Measurements from ENCODE around the gene COL6A3. TPM values are rescaled to one million over a fixed set of nuclear protein-coding genes. Genes with fewer than 3 reads are reported as not detected.

COL6A3 gene
- total and polyA plus RNA-seq, 7 donors, result 15.5 to 75.2 (median 59.1) TPM

DNA sequence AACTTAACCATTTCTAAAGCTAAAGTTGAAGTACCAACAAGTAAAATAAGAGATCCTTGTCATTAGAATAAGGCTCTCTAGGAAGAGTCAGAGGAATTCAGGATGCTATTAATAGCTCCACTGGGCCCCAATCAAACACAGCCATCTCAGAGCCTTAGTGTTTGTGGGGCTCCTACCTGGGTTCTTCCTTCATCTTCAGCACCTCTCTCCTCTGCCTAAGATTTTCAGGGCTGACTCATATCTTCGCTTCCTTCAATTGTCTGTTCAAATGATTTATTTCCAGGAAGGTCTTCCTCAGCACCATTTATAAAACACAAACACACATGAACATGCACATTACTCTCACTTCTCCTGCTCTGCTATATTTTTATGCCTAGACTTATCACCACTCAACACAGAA lies 119.5 kb downstream of the COL6A3 start:
- Histone ChIP-seq H3K27me3 (ENCODE audit: insufficient read depth in 3 of 3, low read length in 2 of 3) (no peaks in the 10 kb centered on the region), H3K36me3 (ENCODE audit: insufficient read depth in 1 of 2, low read depth in 1 of 2) (no peaks in the 10 kb centered on the region), H3K4me3 (no peak overlapping the region), H3K4me1 (peaks cover 42% of the 10 kb centered on the region), H3K9me3 (no peaks in the 10 kb centered on the region), H3K27ac (peak overlapping the region; percentile 6)
- DNase-seq (no peak), ATAC-seq (no peak)
- WGBS, 3 donors, result 75 to 88% (median 85%) methylated on average over 1 of the region's 1 CpG
- TF ChIP-seq, protein P1, sequence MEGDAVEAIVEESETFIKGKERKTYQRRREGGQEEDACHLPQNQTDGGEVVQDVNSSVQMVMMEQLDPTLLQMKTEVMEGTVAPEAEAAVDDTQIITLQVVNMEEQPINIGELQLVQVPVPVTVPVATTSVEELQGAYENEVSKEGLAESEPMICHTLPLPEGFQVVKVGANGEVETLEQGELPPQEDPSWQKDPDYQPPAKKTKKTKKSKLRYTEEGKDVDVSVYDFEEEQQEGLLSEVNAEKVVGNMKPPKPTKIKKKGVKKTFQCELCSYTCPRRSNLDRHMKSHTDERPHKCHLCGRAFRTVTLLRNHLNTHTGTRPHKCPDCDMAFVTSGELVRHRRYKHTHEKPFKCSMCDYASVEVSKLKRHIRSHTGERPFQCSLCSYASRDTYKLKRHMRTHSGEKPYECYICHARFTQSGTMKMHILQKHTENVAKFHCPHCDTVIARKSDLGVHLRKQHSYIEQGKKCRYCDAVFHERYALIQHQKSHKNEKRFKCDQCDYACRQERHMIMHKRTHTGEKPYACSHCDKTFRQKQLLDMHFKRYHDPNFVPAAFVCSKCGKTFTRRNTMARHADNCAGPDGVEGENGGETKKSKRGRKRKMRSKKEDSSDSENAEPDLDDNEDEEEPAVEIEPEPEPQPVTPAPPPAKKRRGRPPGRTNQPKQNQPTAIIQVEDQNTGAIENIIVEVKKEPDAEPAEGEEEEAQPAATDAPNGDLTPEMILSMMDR (IDR thresholded peaks at IDR 0.05), result no peak
- intact Hi-C loops (cut with DNase I), result no loop called here

DNA sequence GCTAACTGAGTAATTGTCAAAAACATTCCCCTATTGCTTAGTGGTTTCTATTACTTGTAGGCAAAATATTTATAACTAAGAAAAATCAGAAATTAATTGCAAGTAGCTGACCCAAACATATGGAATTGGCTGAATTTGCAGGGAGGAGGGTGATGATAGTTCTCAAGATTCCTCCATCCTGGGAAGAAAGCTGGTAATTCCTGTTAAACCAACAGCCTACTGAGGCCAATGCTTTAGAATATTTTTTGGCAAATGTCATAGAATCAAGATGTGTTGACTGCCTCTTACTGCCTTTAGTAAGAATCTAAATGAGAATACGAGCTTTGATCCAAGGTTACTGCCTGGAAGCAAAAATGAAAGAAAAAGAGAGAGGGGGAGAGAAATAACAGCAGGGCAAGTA lies 120.0 kb downstream of the COL6A3 start:
- 70 to 93% (median 75%) methylated on average over 1 of the region's 1 CpG for WGBS, 3 donors
- H3K4me3 ChIP-seq, result no peak overlapping the region
- TF ChIP-seq, protein P1 (IDR thresholded peaks at IDR 0.05), result no peak
- H3K9me3 ChIP-seq, result no peaks in the 10 kb centered on the region
- peak overlapping the region; percentile 6 for H3K27ac ChIP-seq
- no peak for ATAC-seq
- DNase-seq, result no peak
- intact Hi-C loops (cut with DNase I), result no loop called here
- no peaks in the 10 kb centered on the region for H3K36me3 ChIP-seq (ENCODE audit: insufficient read depth in 1 of 2, low read depth in 1 of 2)
- H3K4me1 ChIP-seq, result peaks cover 37% of the 10 kb centered on the region
- no peaks in the 10 kb centered on the region for H3K27me3 ChIP-seq (ENCODE audit: insufficient read depth in 3 of 3, low read length in 2 of 3)

DNA sequence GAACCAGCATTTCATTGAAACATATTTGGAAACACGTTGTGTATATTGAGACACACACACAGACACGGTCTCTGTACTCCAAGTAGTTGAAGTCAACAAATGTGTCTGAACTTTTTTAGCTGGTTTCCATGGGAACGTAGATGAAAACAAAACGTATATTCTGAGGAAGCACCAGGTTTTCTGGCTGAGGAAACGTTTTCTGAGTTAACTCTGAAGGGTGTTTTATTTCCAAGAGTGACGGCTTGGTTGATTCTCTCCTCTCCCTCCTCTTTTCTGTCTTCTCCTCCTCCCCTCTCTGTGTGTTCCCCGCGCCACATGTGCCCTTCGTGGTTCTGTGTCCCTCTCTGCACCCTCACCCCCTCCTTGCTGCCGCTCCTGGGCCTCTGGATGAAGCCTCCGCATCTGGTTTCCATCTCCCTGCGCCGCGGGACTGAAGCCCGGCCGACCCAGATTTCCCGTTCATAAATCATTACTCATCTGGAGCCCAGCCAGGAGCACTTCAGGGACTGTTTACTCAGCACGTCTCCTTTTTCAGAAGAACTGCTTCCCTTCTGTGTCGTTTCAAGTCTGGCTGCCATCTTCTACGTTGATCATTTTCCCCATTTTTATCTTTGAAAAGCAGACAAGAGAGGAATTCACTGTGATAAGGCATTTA lies 122.7 kb downstream of the COL6A3 start:
- intact Hi-C loops (cut with DNase I), result no loop called here
- WGBS, 3 donors, result 1 to 2% (median 1%) methylated on average over 20 of the region's 20 CpGs
- Histone ChIP-seq H3K4me3 (peak overlapping the region; percentile 48), H3K4me1 (peaks cover 27% of the 10 kb centered on the region), H3K9me3 (no peaks in the 10 kb centered on the region), H3K27me3 (ENCODE audit: insufficient read depth in 3 of 3, low read length in 2 of 3) (no peaks in the 10 kb centered on the region), H3K36me3 (ENCODE audit: insufficient read depth in 1 of 2, low read depth in 1 of 2) (no peaks in the 10 kb centered on the region), H3K27ac (peak overlapping the region; percentile 91)
- DNase-seq (peak; percentile 91 to 94), ATAC-seq (peak; percentile 90 to 94 (median 92))
- TF ChIP-seq, protein P1 (IDR thresholded peaks at IDR 0.05), result no peak

DNA sequence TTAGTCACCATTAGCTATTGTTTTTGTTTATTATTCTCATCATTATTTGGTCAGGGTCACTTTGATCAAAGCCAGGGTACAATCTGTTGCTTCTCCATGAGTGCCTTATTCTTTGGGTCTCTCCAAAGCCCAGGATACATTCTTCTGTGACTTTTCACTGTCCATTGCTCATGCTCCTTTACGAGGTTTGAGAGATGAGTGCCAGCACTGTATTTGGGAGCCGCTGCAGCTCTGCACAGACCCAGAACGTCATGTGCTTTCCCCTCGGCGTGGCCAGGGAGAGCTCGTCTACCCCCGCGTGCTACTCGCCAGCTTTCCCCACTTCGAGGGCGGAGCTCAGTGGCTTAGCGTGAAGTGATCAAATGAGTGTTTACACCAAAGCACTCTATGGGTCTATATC lies 123.7 kb downstream of the COL6A3 start:
- TF ChIP-seq, protein P1 (IDR thresholded peaks at IDR 0.05), result no peak
- Histone ChIP-seq H3K9me3 (no peaks in the 10 kb centered on the region), H3K36me3 (ENCODE audit: insufficient read depth in 1 of 2, low read depth in 1 of 2) (no peaks in the 10 kb centered on the region), H3K4me1 (peaks cover 27% of the 10 kb centered on the region), H3K27me3 (ENCODE audit: insufficient read depth in 3 of 3, low read length in 2 of 3) (no peaks in the 10 kb centered on the region), H3K4me3 (no peak overlapping the region), H3K27ac (peak overlapping the region; percentile 91)
- DNase-seq, result peak; percentile 86 to 94
- WGBS, 3 donors, result 20 to 28% (median 28%) methylated on average over 12 of the region's 12 CpGs
- peak; percentile 79 to 92 (median 86) for ATAC-seq
- intact Hi-C loops (cut with DNase I), result no loop called here

DNA sequence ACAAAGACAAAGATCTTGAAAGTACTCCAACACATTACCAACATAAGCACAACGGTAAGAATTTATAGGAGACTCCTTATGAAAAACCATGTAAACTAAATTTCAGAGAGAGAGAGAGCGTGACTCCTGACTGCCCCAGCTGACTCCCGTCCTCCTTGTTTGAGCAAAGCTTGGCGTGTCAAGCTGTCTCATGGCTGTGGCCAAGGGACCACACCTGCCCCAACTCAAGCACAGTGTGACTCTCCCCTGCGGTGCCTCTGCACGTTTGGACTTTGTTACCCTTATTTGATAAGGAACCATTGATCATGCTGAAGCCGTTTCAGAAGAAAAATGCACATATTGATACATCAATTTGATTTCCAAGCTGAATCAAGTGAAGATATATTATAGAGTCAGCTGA lies 124.8 kb downstream of the COL6A3 start:
- TF ChIP-seq, protein P1 (IDR thresholded peaks at IDR 0.05), result no peak
- ATAC-seq (no peak), DNase-seq (no peak)
- H3K9me3 ChIP-seq, result no peaks in the 10 kb centered on the region
- intact Hi-C loops (cut with DNase I), result no loop called here
- H3K4me1 ChIP-seq, result peaks cover 23% of the 10 kb centered on the region
- no peak overlapping the region for H3K4me3 ChIP-seq
- 61 to 77% (median 73%) methylated on average over 7 of the region's 7 CpGs for WGBS, 3 donors
- no peak overlapping the region for H3K27ac ChIP-seq
- no peaks in the 10 kb centered on the region for H3K36me3 ChIP-seq (ENCODE audit: insufficient read depth in 1 of 2, low read depth in 1 of 2)
- H3K27me3 ChIP-seq (ENCODE audit: insufficient read depth in 3 of 3, low read length in 2 of 3), result no peaks in the 10 kb centered on the region
